ENCODE measurements around the gene GNAQ.

Gene GNAQ

DNA sequence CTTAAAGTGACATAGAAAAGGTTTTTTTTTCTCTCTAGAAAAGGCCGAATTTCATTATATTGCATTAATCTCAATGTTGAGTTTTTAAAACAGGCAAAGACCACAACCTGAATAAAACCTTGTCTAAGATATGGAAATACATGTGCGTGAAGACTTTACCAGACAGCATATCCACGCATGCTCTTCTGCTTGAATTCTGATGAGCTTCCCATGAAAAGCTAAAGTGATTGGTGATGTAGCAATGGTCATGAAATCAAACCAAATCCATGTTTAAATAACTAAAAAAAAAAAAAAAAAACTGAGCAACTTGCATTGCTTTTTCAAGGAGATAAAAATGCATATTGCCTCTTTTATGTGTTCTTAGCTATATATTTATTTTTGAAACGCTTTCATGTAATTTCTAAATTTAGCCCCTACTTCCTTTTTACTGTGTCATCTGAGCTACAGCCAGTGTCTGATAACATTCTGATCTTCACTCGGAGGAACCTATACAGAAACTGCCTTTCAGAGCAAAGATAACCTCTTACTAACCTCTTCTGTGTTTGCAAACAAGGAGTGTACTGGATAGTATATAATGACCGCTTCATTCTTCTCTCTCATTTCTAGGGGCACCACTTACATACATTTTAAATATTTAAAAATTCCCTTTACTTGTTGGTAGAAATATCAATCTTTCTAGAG lies 204.4 kb downstream of the GNAQ start:
- Histone ChIP-seq H3K4me1 (ENCODE audit: control insufficient read depth, low read length) (peaks cover 9% of the 10 kb centered on the region), H3F3A (ENCODE audit: control insufficient read depth, insufficient read depth) (no peaks in the 10 kb centered on the region), H3K36me3 (ENCODE audit: control insufficient read depth, low read length) (no peaks in the 10 kb centered on the region), H3K9me2 (replicated peaks; ENCODE audit: control insufficient read depth, low read length) (no peaks in the 10 kb centered on the region), H3K27ac (ENCODE audit: low read depth, low read length) (no peak overlapping the region), H3K79me2 (ENCODE audit: control insufficient read depth, low read length) (no peaks in the 10 kb centered on the region), H3K4me2 (ENCODE audit: low read length) (peak overlapping the region; percentile 3; the same call in 1 of the 2 replicates), H3K4me3 (ENCODE audit: low read length) (no peak overlapping the region), H3K9me3 (ENCODE audit: control insufficient read depth, insufficient read depth, low read length) (no peaks in the 10 kb centered on the region), H4K20me1 (ENCODE audit: control insufficient read depth, insufficient read depth, low read depth, low read length) (no peaks in the 10 kb centered on the region), H3K27me3 (ENCODE audit: control insufficient read depth, low read length) (no peaks in the 10 kb centered on the region)
- TF ChIP-seq EZH2phosphoT487 (IDR thresholded peaks at IDR 0.05; ENCODE audit: borderline replicate concordance, low read length) = no peak
- TF ChIP-seq, protein P1, sequence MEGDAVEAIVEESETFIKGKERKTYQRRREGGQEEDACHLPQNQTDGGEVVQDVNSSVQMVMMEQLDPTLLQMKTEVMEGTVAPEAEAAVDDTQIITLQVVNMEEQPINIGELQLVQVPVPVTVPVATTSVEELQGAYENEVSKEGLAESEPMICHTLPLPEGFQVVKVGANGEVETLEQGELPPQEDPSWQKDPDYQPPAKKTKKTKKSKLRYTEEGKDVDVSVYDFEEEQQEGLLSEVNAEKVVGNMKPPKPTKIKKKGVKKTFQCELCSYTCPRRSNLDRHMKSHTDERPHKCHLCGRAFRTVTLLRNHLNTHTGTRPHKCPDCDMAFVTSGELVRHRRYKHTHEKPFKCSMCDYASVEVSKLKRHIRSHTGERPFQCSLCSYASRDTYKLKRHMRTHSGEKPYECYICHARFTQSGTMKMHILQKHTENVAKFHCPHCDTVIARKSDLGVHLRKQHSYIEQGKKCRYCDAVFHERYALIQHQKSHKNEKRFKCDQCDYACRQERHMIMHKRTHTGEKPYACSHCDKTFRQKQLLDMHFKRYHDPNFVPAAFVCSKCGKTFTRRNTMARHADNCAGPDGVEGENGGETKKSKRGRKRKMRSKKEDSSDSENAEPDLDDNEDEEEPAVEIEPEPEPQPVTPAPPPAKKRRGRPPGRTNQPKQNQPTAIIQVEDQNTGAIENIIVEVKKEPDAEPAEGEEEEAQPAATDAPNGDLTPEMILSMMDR (IDR thresholded peaks at IDR 0.05; ENCODE audit: low read depth, low read length, poor library complexity, severe bottlenecking) = no peak

DNA sequence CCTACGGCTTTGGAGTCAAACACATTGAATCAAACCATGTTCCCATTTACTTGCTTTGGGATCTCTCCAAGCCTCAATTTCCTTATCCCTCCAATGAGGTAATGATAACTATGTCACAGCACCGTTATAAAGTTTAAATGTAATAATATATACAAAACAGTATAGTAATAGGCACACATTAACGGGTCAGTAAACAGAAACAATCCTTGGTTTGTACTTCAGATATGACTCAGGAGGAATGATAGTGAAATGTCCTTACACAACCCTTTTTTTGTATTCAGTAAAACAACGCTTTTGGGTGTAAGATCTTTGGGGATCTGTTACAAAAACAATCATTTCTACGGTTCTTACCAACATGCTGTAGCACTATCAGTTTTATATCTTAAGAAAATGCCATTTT lies 205.0 kb downstream of the GNAQ start:
- Histone ChIP-seq H3K4me3 (ENCODE audit: low read length) (no peak overlapping the region), H3K4me2 (ENCODE audit: low read length) (no peak overlapping the region), H3K9me2 (replicated peaks; ENCODE audit: control insufficient read depth, low read length) (no peaks in the 10 kb centered on the region), H3K4me1 (ENCODE audit: control insufficient read depth, low read length) (peaks cover 9% of the 10 kb centered on the region), H3K27ac (ENCODE audit: low read depth, low read length) (no peak overlapping the region), H4K20me1 (ENCODE audit: control insufficient read depth, insufficient read depth, low read depth, low read length) (no peaks in the 10 kb centered on the region), H3K27me3 (ENCODE audit: control insufficient read depth, low read length) (no peaks in the 10 kb centered on the region), H3F3A (ENCODE audit: control insufficient read depth, insufficient read depth) (no peaks in the 10 kb centered on the region), H3K9me3 (ENCODE audit: control insufficient read depth, insufficient read depth, low read length) (no peaks in the 10 kb centered on the region), H3K79me2 (ENCODE audit: control insufficient read depth, low read length) (no peaks in the 10 kb centered on the region), H3K36me3 (ENCODE audit: control insufficient read depth, low read length) (no peaks in the 10 kb centered on the region)
- TF ChIP-seq, protein P1 (IDR thresholded peaks at IDR 0.05; ENCODE audit: low read depth, low read length, poor library complexity, severe bottlenecking) = no peak
- TF ChIP-seq EZH2phosphoT487 (IDR thresholded peaks at IDR 0.05; ENCODE audit: borderline replicate concordance, low read length) = no peak

DNA sequence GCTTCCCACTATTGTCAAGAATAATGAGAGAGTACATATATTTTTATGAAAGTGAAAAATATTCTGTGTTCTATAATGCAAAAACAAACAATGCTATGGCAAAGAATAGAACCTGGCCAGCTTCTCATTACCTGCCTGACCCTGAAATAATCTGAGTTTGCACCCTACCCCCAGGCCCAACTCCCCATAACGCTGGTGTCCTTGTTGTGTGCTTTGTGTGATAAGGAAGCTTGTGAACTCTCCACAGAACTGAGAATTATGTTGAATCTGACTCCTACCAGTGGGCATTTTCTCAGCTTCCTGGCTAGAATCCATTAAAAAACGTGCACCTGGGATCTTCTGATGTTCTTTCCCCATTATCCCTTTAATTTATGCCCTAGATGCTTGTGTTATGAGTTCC lies 205.5 kb downstream of the GNAQ start:
- Histone ChIP-seq H3K4me2 (ENCODE audit: low read length) (no peak overlapping the region), H3K27me3 (ENCODE audit: control insufficient read depth, low read length) (no peaks in the 10 kb centered on the region), H3K79me2 (ENCODE audit: control insufficient read depth, low read length) (no peaks in the 10 kb centered on the region), H3K4me3 (ENCODE audit: low read length) (no peak overlapping the region), H4K20me1 (ENCODE audit: control insufficient read depth, insufficient read depth, low read depth, low read length) (no peaks in the 10 kb centered on the region), H3K4me1 (ENCODE audit: control insufficient read depth, low read length) (peaks cover 9% of the 10 kb centered on the region), H3K9me3 (ENCODE audit: control insufficient read depth, insufficient read depth, low read length) (no peaks in the 10 kb centered on the region), H3K9me2 (replicated peaks; ENCODE audit: control insufficient read depth, low read length) (no peaks in the 10 kb centered on the region), H3K36me3 (ENCODE audit: control insufficient read depth, low read length) (no peaks in the 10 kb centered on the region), H3K27ac (ENCODE audit: low read depth, low read length) (no peak overlapping the region), H3F3A (ENCODE audit: control insufficient read depth, insufficient read depth) (no peaks in the 10 kb centered on the region)
- no peak for TF ChIP-seq EZH2phosphoT487 (IDR thresholded peaks at IDR 0.05; ENCODE audit: borderline replicate concordance, low read length)
- TF ChIP-seq, protein P1 (IDR thresholded peaks at IDR 0.05; ENCODE audit: low read depth, low read length, poor library complexity, severe bottlenecking) = no peak

Data from DOHH2 (cell line).